Smooth muscle cell (in vitro differentiated cells): Measurements from ENCODE around the gene CLTC. TPM values are rescaled to one million over a fixed set of nuclear protein-coding genes. Genes with fewer than 3 reads are reported as not detected.

Source experiments
- polyA plus RNA-seq: library from polyadenylated mRNA; unstranded; fragments of >200 nt; fragmentation: Nextera tagmentation; extraction: Ambion mirVana; gene quantifications from 2 replicates; pipeline ENCODE4 v1.2.1, GENCODE V29; 2016
- total RNA-seq: library from RNA; depleted of rRNA; stranded (reverse); fragments of >200 nt; gene quantifications from 2 replicates; pipeline ENCODE4 v1.2.3, GENCODE V29; 2014

The CLTC gene
- total and polyA plus RNA-seq, 2 experiments from 2014 or later, result 102 to 362 TPM

Other genes with a start within 250 kb of the CLTC start
- gene DHX40, start 54.3 kb upstream of the CLTC start, total RNA-seq, result 44.7 and 52.3 TPM in 2 replicates
- gene DHX40, start 54.3 kb upstream of the CLTC start, polyA plus RNA-seq, result 10.8 and 16.5 TPM in 2 replicates
- 11.4 and 28.2 TPM in 2 replicates for gene PTRH2, start 87.5 kb downstream of the CLTC start, total RNA-seq
- 26.2 and 27.5 TPM in 2 replicates for gene PTRH2, start 87.5 kb downstream of the CLTC start, polyA plus RNA-seq
- gene VMP1, start 87.8 kb downstream of the CLTC start, total RNA-seq, result 514 and 545 TPM in 2 replicates
- 102 and 116 TPM in 2 replicates for gene VMP1, start 87.8 kb downstream of the CLTC start, polyA plus RNA-seq